GM12878 (cell line): ENCODE data around the gene ROR2. TPM values are rescaled to one million over a fixed set of nuclear protein-coding genes. Genes with fewer than 3 reads are reported as not detected.

ENCODE experiments used
- ATAC-seq: fragments of 200-7000 bp; cut with Tn5 transposase; 3 replicates; pipeline ENCODE4 v1.9.1; 2020; ENCODE audit warnings: mild to moderate bottlenecking, moderate library complexity
- BruUV-seq: library from RNA; stranded (reverse); fragments of 400-500 nt; replicated peaks from 2 replicates; lab custom pipeline; 2021; lab: Mats Ljungman, UMichigan
- CTCF ChIA-PET: fragments of 300-600 bp; sonication (Branson Sonifier 250); formaldehyde crosslinking; extraction: SDS; loops from one replicate; lab custom pipeline; 2021; ENCODE audit warnings: inconsistent platforms; lab: Yijun Ruan, JAX
- POLR2A ChIA-PET: fragments of 350-600 bp; formaldehyde crosslinking; extraction: SDS; loops from one replicate; lab custom pipeline; 2021; ENCODE audit warnings: inconsistent platforms; lab: Charles Lee
- RAD21 ChIA-PET: fragments of 300-600 bp; sonication (Branson Sonifier 250); formaldehyde crosslinking; loops from one replicate; lab custom pipeline; 2023; ENCODE audit warnings: antibody characterized with exemption; ENCODE audit not compliant: unreplicated experiment; lab: Charles Lee
- SMC1A ChIA-PET: fragments of 300-600 bp; sonication (Branson Sonifier 250); formaldehyde crosslinking; loops from one replicate; lab custom pipeline; 2023; ENCODE audit not compliant: unreplicated experiment, uncharacterized antibody; lab: Charles Lee
- DNase-seq: peaks from one replicate; pipeline ENCODE4 v3.0.0-alpha.2; 2011; ENCODE audit warnings: low read depth, low spot score
- FAIRE-seq: peaks from 3 replicates; lab custom pipeline; 2011; peaks lifted over from hg19 to GRCh38; lab: Jason Lieb, UNC
- H2AFZ ChIP-seq: 2 replicates; pipeline ENCODE4 v1.6.0; 2011; ENCODE audit warnings: low read depth, low read length, control low read depth; ENCODE audit not compliant: control insufficient read depth
- H3K27ac ChIP-seq: 2 replicates; pipeline ENCODE4 v1.5.1; 2011; ENCODE audit warnings: control low read depth; ENCODE audit not compliant: control insufficient read depth, insufficient read depth
- H3K27me3 ChIP-seq, 2 experiments: replicated peaks in 1 of 2; 2 replicates each; pipeline versions ENCODE4 v1.6.0 to v1.6.1; 2011; ENCODE audit warnings: low read length in 1 of 2; ENCODE audit not compliant: control insufficient read depth in 2 of 2, insufficient read depth in 2 of 2
- H3K36me3 ChIP-seq, 2 experiments: 2 replicates each; pipeline ENCODE4 v1.5.1; 2011; ENCODE audit warnings: low read length in 1 of 2; ENCODE audit not compliant: control insufficient read depth in 2 of 2, insufficient read depth in 2 of 2
- H3K4me1 ChIP-seq: 2 replicates; pipeline ENCODE4 v1.6.1; 2011; ENCODE audit warnings: mild to moderate bottlenecking, low read length, moderate library complexity, mixed read lengths; ENCODE audit not compliant: control insufficient read depth, insufficient read depth
- H3K4me2 ChIP-seq: 2 replicates; pipeline ENCODE4 v1.6.0; 2011; ENCODE audit warnings: control low read depth; ENCODE audit not compliant: control insufficient read depth, insufficient read depth
- H3K4me3 ChIP-seq: fragments of 200-600 bp; sonication (generic); 2 replicates; pipeline ENCODE4 v1.5.1; 2016
- H3K79me2 ChIP-seq: 2 replicates; pipeline ENCODE4 v1.6.0; 2011; ENCODE audit warnings: low read length; ENCODE audit not compliant: control insufficient read depth, insufficient read depth
- H3K9ac ChIP-seq: 2 replicates; pipeline ENCODE4 v1.8.0; 2011; ENCODE audit warnings: low read length, control low read depth, mixed read lengths; ENCODE audit not compliant: control insufficient read depth, insufficient read depth
- H3K9me3 ChIP-seq: replicated peaks from 3 replicates; pipeline ENCODE4 v1.5.1; 2011; ENCODE audit warnings: mild to moderate bottlenecking, low read length; ENCODE audit not compliant: control insufficient read depth, insufficient read depth
- H4K20me1 ChIP-seq: 2 replicates; pipeline ENCODE4 v1.6.0; 2011; ENCODE audit not compliant: control insufficient read depth, insufficient read depth
- CHD2 ChIP-seq: IDR thresholded peaks from 2 replicates; pipeline ENCODE4 v1.6.1; 2011; ENCODE audit warnings: low read depth, low read length, improper control_type of control experiment, borderline replicate concordance
- CHD4 ChIP-seq: fragments of 200-600 bp; sonication (generic); IDR thresholded peaks from 2 replicates; pipeline ENCODE4 v1.6.1; 2016; ENCODE audit warnings: mild to moderate bottlenecking
- E4F1 ChIP-seq: fragments of 450-650 bp; IDR thresholded peaks from 2 replicates; pipeline ENCODE4 v1.6.1; 2018; ENCODE audit warnings: borderline replicate concordance, mild to moderate bottlenecking; ENCODE audit not compliant: partially characterized antibody
- EP300 ChIP-seq, 2 experiments: fragments of 150-350 bp in 1 of 2; IDR thresholded peaks; 2 replicates each; pipeline ENCODE4 v1.6.1; 2011 to 2012; ENCODE audit warnings: low read depth in 2 of 2, low read length in 2 of 2, borderline replicate concordance in 1 of 2, improper control_type of control experiment in 1 of 2, inconsistent platforms in 1 of 2; ENCODE audit not compliant: control insufficient read depth in 1 of 2
- IKZF2 ChIP-seq, 2 experiments: fragments of 450-650 bp; IDR thresholded peaks; 2 replicates each; pipeline ENCODE4 v1.6.1; 2017; ENCODE audit warnings: mild to moderate bottlenecking in 2 of 2, moderate library complexity in 2 of 2
- KDM1A ChIP-seq: fragments of 200-600 bp; sonication (generic); IDR thresholded peaks from 2 replicates; pipeline ENCODE4 v1.6.1; 2016; ENCODE audit warnings: borderline replicate concordance
- MEF2B ChIP-seq: fragments of 450-650 bp; IDR thresholded peaks from 2 replicates; pipeline ENCODE4 v1.6.1; 2018; ENCODE audit warnings: mild to moderate bottlenecking, moderate library complexity; ENCODE audit not compliant: partially characterized antibody, poor library complexity, severe bottlenecking
- NFIC ChIP-seq: IDR thresholded peaks from 2 replicates; pipeline ENCODE4 v1.6.1; 2012; ENCODE audit warnings: low read depth, mild to moderate bottlenecking, inconsistent platforms, low read length, moderate library complexity
- NRF1 ChIP-seq: conservative IDR thresholded peaks from 2 replicates; pipeline ENCODE4 v1.6.1; 2011; ENCODE audit warnings: mild to moderate bottlenecking, low read depth, low read length, improper control_type of control experiment
- RBBP5 ChIP-seq: fragments of 200-600 bp; sonication (generic); conservative IDR thresholded peaks from 2 replicates; pipeline ENCODE4 v1.6.1; 2016
- TARDBP ChIP-seq: IDR thresholded peaks from 2 replicates; pipeline ENCODE4 v1.6.1; 2016; ENCODE audit warnings: borderline replicate concordance
- TCF3 ChIP-seq: IDR thresholded peaks from 2 replicates; pipeline ENCODE4 v1.6.1; 2012; ENCODE audit warnings: low read depth, mild to moderate bottlenecking, low read length, borderline replicate concordance; ENCODE audit not compliant: insufficient read depth
- ZNF24 ChIP-seq: fragments of 450-650 bp; IDR thresholded peaks from 2 replicates; pipeline ENCODE4 v1.6.1; 2017; ENCODE audit warnings: antibody characterized with exemption, mild to moderate bottlenecking
- ZZZ3 ChIP-seq: IDR thresholded peaks from 2 replicates; pipeline ENCODE4 v1.6.1; 2011; ENCODE audit warnings: low read depth; ENCODE audit not compliant: control insufficient read depth, insufficient read length
- WGBS: methylation state at CpG from one replicate; pipeline ENCODE4 v1.1.6; 2016; ENCODE audit warnings: low lambda C conversion rate; ENCODE audit not compliant: insufficient replicate concordance, insufficient coverage; ENCODE audit errors: missing lambda C conversion rate; 5-methylcytosine and 5-hydroxymethylcytosine counted together
- in situ Hi-C: fragments of 300-500 bp; cut with MboI; formaldehyde crosslinking; loops from 9 replicates; pipeline ENCODE4 v1.14.3; 2018; ENCODE audit warnings: mixed read lengths
- intact Hi-C: fragments of 100-400 bp; cut with micrococcal nuclease; formaldehyde crosslinking; loops from one replicate; pipeline ENCODE4 v1.14.2; 2022; ENCODE audit not compliant: unreplicated experiment
- polyA plus RNA-seq, 11 experiments: library from polyadenylated mRNA; depleted of rRNA in 4 of 11; unstranded in 6 of 11; stranded (reverse) in 5 of 11; fragments of >200 nt; fragmentation: Nextera tagmentation in 4 of 11; fragmentation: Illumina TruSeq in 1 of 11; extraction: Ambion mirVana in 4 of 11; extraction: Trizol in 1 of 11; gene quantifications; 1 replicate in 1 of 11; 2 replicates in 10 of 11; pipeline versions ENCODE4 v1.2.1 to v1.2.3, GENCODE V29; 2011 to 2016; ENCODE audit warnings: inconsistent platforms in 2 of 11, missing spikeins in 2 of 11, low read depth in 1 of 11
- total RNA-seq, 4 experiments: library from RNA; depleted of rRNA in 3 of 4; stranded (reverse); fragments of >200 nt in 3 of 4; fragmentation: Illumina TruSeq in 1 of 4; extraction: Trizol in 1 of 4; gene quantifications; 2 replicates each; pipeline versions ENCODE4 v1.2.1 to v1.2.3, GENCODE V29; 2013 to 2021
- TF ChIP-seq, protein P1 (sequence below): IDR thresholded peaks from 2 replicates; pipeline ENCODE4 v1.6.1; 2012; ENCODE audit warnings: low read depth, low read length, improper control_type of control experiment
- TF ChIP-seq, protein P2 (sequence below): fragments of 450-650 bp; IDR thresholded peaks from 2 replicates; pipeline ENCODE4 v1.6.1; 2016; ENCODE audit warnings: mild to moderate bottlenecking

Gene ROR2
- total and polyA plus RNA-seq, 10 of the 15 experiments (the other 5 are each of a cell fraction or from before 2014, with no cell fraction given), result 0.03 to 0.05 TPM; not detected in 8

DNA sequence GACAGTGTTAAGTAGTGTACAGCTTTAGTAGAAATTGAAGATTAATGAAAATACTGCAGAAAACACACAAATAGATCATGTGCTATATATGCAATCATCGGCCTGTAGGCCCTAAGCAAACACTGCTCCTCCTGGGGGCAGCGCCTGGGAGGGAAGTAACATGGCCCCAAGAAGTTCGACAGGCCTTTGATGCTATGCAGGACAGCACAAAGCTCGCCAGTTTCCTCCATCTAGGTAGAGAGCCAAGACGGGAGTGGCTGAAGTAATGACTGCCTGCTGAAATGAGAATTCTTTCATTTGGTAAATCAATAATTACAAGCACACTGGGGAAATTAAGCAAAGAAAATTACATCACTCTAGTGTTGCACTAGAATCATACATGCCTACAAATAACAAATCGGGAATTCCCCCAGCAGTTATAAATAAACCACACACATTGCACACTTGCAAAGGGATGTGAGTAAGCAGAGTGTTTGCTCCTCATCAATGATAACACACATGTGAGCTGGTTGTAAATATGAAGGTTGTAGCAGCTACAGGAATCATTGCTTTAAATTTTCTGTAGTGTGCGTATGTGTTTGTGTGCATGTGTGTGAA, 306.4 kb downstream of the ROR2 start:
- DNase-seq (no peak), ATAC-seq (no peak), FAIRE-seq (no peak)
- intact Hi-C loops, result no loop called here
- TF ChIP-seq NRF1 (no peak), TCF3 (no peak), MEF2B (no peak), CHD2 (no peak), ZZZ3 (no peak), IKZF2 (IDR thresholded peaks at IDR 0.05) (no peak), CHD4 (no peak), EP300 (IDR thresholded peaks at IDR 0.05; ENCODE audit: borderline replicate concordance in 1 of 2, control insufficient read depth in 1 of 2, low read depth in 2 of 2, low read length in 2 of 2) (no peak), TARDBP (no peak), ZNF24 (no peak), E4F1 (no peak), RBBP5 (no peak), NFIC (no peak), KDM1A (no peak)
- TF ChIP-seq, protein P1, sequence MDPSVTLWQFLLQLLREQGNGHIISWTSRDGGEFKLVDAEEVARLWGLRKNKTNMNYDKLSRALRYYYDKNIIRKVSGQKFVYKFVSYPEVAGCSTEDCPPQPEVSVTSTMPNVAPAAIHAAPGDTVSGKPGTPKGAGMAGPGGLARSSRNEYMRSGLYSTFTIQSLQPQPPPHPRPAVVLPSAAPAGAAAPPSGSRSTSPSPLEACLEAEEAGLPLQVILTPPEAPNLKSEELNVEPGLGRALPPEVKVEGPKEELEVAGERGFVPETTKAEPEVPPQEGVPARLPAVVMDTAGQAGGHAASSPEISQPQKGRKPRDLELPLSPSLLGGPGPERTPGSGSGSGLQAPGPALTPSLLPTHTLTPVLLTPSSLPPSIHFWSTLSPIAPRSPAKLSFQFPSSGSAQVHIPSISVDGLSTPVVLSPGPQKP, result no peak
- TF ChIP-seq, protein P2, sequence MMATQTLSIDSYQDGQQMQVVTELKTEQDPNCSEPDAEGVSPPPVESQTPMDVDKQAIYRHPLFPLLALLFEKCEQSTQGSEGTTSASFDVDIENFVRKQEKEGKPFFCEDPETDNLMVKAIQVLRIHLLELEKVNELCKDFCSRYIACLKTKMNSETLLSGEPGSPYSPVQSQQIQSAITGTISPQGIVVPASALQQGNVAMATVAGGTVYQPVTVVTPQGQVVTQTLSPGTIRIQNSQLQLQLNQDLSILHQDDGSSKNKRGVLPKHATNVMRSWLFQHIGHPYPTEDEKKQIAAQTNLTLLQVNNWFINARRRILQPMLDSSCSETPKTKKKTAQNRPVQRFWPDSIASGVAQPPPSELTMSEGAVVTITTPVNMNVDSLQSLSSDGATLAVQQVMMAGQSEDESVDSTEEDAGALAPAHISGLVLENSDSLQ, result no peak
- POLR2A ChIA-PET, result no interaction called here
- H3K4me2 ChIP-seq, result no peak overlapping the region
- H3K27ac ChIP-seq, result no peak overlapping the region
- H3K36me3 ChIP-seq, result no peaks in the 10 kb centered on the region
- no peaks in the 10 kb centered on the region for H4K20me1 ChIP-seq
- no peaks in the 10 kb centered on the region for H3K27me3 ChIP-seq
- in situ Hi-C loops, result no loop called here
- no peaks in the 10 kb centered on the region; the same call in 2 of the 3 replicates for H3K9me3 ChIP-seq
- SMC1A ChIA-PET, result no interaction called here
- no peak overlapping the region for H3K9ac ChIP-seq
- 43% methylated on average over 7 of the region's 7 CpGs for WGBS
- BruUV-seq, result no TSS peak
- H3K4me1 ChIP-seq, result peaks cover 16% of the 10 kb centered on the region
- H3K4me3 ChIP-seq, result no peak overlapping the region
- RAD21 ChIA-PET, result no interaction called here
- H3K79me2 ChIP-seq, result no peaks in the 10 kb centered on the region
- no peak overlapping the region for H2AFZ ChIP-seq
- CTCF ChIA-PET, result no interaction called here
